ENCODE data around the gene CFAP90.

Gene CFAP90

GRCh38 chr5:7867260-7867659, 16.3 kb upstream of the CFAP90 start:
- no peak for DNase-seq

GRCh38 chr5:7866196-7866595, 15.3 kb upstream of the CFAP90 start:
- no peak for DNase-seq

GRCh38 chr5:7857926-7858632, 7.1 kb upstream of the CFAP90 start:
- no peak for DNase-seq

GRCh38 chr5:7857361-7857760, 6.4 kb upstream of the CFAP90 start:
- no peak for DNase-seq

- DNase-seq: peak in 1 of 2 experiments; percentile 32
Observed at GRCh38 chr5:7856855-7857254, 5.9 kb upstream of the CFAP90 start.

- DNase-seq: no peak
Observed at GRCh38 chr5:7855611-7856010, 4.7 kb upstream of the CFAP90 start.

GRCh38 chr5:7852988-7853387, 2.1 kb upstream of the CFAP90 start:
- DNase-seq: no peak

GRCh38 chr5:7852542-7852941, 1.6 kb upstream of the CFAP90 start:
- no peak for DNase-seq

GRCh38 chr5:7851617-7852289, 820 bp upstream of the CFAP90 start:
- no peak for DNase-seq

- no peak for DNase-seq
Observed at GRCh38 chr5:7851240-7851592, 283 bp upstream of the CFAP90 start.

GRCh38 chr5:7849681-7850394, 1.1 kb downstream of the CFAP90 start:
- DNase-seq: peak in 1 of 2 experiments; percentile 17

GRCh38 chr5:7848296-7848695, 2.6 kb downstream of the CFAP90 start:
- DNase-seq: no peak

- no peak for DNase-seq
Observed at GRCh38 chr5:7846327-7846726, 4.6 kb downstream of the CFAP90 start.

GRCh38 chr5:7845557-7845956, 5.4 kb downstream of the CFAP90 start:
- no peak for DNase-seq

GRCh38 chr5:7844901-7845300, 6.0 kb downstream of the CFAP90 start:
- DNase-seq: no peak

- no peak for DNase-seq
Observed at GRCh38 chr5:7842531-7842930, 8.4 kb downstream of the CFAP90 start.

GRCh38 chr5:7837403-7837802, 13.5 kb downstream of the CFAP90 start:
- DNase-seq: no peak

- no peak for DNase-seq
Observed at GRCh38 chr5:7834982-7835381, 16.0 kb downstream of the CFAP90 start.

- no peak for DNase-seq
Observed at GRCh38 chr5:7828269-7828668, 22.7 kb downstream of the CFAP90 start.

- no peak for DNase-seq
Observed at GRCh38 chr5:7827610-7828009, 23.3 kb downstream of the CFAP90 start.

GRCh38 chr5:7825630-7826029, 25.3 kb downstream of the CFAP90 start:
- no peak for DNase-seq

- DNase-seq: no peak
Observed at GRCh38 chr5:7824995-7825394, 25.9 kb downstream of the CFAP90 start.

GRCh38 chr5:7823594-7823993, 27.3 kb downstream of the CFAP90 start:
- no peak for DNase-seq

GRCh38 chr5:7822449-7822848, 28.5 kb downstream of the CFAP90 start:
- DNase-seq: no peak
